ENCODE measurements around the gene DSTN.
A peak's percentile ranks its signal among the peaks of the same experiment; 100 is the strongest.

The DSTN gene

DNA sequence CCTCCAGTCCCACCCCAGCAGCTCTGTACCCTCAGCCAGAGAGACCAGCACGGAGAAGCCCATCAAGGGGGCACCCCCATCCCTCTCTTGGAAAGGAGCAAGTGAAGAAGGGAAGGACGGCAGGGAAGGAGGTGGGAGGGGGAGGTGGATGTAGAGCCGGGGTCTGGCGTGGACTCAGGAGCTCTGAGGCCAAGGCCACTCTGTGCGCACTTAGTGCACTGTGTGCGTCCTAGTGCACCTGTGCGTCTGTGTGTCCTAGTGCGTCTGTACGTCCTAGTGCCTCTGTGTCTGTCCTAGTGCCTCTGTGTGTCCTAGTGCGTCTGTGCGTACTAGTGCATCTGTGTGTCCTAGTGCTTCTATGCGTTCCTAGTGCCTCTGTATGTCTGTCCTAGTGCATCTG is 54.2 kb downstream of the DSTN start:
- no peak for DNase-seq (ENCODE audit: low spot score)

DNA sequence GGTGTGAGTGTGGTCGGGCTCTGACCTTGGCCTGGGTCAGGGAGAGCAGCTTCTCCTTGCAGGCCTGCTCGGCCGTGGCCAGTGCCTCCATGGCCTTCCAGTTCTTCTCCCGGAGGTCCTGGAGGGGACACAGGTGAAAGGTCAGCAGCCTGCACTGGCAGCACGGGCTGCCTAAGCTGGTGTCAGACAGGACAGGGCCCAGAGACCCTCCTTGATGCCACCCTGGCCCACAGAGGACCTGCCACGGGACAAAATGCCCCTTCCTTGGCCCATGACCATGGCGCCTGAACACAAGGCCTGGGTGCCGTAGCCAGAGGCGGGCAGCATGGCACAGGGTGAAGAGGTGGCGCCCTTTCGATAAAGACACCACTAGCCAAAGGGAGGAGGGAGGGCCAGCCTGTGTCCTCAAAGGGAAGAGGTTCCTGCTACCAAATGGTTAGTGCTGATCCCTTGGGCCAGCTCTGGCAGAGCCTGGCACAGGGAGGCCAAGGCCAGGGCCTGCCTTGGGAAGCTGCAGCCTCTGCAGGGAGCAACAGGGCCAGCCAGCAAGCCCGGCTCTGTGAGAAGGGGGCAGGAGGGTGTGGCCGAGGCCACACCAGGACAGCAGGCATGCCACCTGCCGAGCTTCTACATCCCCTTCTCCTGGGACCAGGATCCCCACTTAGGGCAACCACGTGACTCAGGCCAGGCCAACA is 54.8 kb downstream of the DSTN start:
- DNase-seq (ENCODE audit: low spot score): no peak

DNA sequence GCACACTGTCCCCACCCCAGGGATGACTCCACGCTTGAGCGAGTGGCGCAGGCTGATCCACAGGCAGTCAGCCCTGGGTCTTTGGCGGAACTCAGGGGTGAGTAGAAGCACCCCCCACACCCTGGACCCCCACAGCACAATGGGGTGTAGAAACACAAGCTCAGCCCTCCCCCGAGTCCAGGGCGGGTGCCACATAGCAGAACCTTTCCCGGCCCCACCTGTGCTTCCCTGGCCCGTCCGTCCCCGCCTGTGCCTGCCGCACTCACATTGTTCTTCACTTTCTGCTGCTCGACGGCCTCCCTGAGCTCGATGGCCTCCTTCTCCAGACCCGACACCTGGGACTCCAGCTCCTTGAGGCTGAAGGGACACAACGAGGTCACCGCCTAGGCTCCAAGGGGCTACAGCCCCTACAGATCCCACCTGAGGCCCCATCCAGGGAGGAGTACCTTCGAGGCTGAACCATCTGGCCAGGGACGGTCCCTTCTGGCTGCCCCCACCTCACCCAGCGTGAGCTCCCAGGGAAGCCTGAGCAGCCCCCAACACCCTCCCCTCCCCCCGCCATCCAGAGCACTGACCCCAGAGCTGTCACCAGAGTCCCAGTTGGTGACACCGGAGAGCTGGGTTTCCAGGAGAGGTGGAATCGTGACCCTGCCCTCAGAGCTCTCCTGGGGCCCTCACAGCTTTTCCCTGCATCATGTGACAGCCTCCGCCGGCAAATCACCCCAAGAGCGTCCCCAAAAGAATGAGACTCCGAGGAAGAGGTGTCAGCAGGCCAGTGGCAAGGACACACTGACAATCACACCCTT is 55.6 kb downstream of the DSTN start:
- DNase-seq (ENCODE audit: low spot score): no peak

DNA sequence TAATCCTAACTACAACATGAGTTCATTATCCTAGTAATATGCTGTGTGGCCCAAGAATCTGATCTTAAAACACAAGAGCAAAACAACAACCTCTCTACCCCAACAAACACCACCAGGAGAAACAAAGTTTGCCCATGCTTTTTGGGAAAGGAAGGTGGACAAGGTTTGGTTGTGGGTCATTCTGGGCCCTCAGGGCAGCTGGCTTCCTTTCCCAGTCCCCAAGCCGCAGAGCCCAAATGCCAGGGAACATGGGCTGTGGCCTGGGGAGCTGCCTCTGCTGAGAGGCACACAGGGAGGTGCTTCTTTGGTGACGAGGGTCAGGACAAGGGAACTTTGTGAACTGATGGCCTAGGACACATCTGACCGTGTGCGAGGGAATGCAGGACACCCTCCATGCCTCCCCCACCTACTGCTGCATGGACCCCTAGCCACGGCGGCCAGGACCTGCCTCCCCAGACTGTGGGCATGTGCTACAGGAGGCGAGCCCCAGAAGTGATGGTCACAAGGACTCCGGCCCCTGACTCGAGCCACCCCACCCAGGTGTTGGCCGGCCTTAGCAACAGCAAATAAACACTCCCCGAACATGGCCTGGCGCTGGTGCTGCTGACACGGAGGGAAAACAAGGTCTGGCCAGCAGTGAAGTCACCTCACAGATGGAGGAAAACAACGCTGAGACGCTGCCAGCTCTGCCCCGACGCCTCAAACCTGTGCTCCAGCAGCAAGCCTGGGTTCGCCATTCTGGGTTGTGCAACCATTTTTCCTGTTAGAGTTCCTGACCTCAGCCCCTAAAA is 56.5 kb downstream of the DSTN start:
- DNase-seq (ENCODE audit: low spot score): no peak

DNA sequence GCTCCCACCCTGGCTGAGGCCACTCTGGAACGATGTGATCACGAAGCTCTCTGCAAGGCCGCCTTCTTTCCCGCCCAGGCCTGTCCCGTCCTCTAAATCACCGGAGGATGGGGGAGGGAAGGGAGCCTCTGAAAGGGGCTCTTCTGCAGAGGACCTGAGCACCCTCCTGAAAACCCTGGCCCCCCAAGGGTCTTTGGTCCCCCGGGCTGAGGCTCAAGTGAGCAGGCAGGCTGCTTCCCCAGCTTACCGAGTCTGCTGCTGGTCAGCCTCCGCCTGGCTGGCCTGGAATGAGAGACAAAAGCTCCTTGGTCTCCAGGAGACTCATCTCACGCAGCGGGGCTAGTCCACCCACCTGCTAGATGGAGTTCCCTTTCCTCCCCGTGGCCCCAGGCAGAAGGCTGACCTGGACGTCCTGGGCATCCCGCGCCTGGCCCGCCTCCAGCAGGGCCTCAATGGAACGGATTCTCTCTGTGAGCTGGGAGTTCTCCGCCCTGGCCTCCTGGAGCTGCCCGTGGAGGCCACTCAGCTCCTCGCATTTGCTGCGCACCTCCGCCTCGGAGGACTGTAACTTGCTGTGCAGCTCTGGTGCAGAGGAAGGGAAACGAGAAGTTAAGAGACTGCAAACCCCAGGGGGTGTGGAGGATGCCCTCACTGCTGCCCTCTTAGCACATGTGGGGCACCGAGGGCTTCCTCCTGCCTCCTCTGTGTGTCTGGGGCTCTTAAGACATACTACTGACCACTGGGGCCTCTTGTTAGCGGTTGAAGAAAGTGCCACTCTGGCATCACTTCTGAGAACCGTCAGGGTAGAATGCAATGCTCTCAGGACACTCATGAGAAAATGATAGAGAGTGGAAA is 57.5 kb downstream of the DSTN start:
- DNase-seq (ENCODE audit: low spot score): no peak

DNA sequence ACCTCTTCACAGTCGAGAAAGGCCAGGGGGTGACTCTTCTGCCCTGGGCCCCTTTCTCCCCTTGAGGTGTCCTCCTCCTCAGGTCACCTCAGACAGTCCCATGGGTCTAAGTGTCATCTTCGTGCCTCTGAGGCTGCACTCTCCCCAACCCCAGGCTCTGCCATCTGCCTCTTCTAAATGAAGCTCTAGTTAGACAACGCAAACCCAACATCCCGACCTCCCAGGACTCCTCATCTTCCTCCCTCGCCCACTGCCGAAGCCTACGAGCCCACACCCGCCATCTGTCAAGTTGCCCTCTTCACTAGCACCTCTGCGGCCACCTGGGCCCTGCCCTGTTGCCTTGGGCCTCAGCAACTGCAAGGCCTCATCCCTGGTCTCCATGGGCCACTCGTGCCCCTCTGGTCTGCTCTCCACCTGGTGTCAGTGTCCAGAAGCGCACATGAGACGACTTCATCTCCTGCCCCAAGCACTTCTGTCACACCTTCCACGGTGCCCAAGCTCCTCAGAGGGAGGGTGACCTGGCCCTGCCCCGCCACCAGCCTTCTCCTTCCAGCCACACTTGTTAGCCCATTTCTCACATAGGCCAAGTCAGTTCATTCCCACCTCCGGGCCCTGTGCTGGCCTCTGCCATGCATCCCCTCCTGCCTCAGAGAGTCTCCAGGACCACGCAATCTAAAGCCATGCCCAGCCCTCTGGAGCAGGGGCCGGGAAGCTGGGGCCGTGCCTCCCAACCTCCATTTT is 58.4 kb downstream of the DSTN start:
- no peak for DNase-seq (ENCODE audit: low spot score)

DNA sequence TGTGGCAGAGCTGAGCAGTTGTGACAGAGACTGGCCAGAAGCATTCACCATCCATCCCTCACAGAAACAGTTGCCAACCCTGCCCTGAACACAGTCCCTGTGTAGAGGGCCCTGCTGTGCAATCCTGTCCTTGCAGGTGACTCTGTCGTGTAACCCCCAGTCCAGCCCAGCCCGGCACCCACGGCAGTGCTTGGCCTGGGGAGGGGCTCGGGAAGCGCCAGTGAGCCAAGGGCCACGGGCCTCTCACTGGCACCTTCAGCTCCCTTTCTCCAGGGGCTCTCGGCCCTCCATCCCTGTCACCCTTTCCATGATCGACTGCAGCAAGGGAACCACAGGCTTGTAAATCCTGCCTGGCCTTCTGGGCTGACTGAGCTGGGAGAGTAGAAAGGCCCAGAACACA is 59.1 kb downstream of the DSTN start:
- DNase-seq (ENCODE audit: low spot score): no peak

DNA sequence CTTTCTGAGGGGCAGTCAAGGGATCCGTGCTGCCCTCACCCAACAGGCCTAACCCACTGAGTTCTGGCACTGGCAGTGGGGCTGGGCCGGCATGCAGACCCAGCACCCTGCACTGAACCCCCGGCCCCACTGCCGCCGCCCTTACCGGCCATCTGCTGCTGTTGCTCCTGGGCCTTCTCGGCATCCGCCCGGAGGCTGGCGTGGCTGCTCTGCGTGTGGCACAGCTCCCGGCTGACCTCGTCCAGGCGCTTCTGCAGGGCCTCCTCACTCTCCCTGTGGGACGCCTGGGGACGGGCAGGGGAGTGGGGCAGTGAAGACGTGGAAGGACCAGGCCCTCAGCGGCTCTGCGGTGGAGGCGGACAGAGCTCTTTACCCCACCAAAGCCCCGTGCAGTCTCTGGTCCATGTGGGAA is 59.8 kb downstream of the DSTN start:
- DNase-seq (ENCODE audit: low spot score): no peak

DNA sequence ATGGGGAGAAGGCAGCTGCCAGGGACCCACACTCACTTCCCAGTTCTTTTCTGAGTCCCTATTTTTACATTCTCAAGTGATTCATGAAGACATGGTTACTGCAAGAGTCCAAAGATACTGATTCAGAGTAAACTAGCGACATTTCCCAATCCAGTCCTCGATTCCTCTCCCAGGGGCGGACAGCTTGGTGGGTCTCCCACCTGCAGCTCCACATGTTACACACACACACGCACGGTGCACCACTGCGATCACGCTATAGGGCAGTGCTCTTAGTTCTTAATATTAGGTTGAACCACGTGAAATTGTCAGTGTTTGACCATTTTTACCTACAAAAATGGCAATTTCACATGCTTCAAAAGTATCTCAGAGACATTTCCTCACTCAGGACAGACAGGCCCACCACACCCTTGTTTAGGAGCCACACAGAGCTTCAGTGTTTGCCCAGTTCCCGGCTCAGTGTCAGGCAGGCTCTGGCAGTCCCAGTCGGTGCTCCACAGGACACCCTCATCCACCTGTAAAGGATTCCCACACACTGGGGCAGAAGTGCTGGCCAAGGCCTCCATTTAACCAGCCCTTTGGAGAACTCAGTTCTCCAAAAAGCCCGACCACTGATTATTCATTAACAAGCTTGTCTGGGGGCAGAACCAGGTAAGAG is 60.4 kb downstream of the DSTN start:
- DNase-seq (ENCODE audit: low spot score): no peak

DNA sequence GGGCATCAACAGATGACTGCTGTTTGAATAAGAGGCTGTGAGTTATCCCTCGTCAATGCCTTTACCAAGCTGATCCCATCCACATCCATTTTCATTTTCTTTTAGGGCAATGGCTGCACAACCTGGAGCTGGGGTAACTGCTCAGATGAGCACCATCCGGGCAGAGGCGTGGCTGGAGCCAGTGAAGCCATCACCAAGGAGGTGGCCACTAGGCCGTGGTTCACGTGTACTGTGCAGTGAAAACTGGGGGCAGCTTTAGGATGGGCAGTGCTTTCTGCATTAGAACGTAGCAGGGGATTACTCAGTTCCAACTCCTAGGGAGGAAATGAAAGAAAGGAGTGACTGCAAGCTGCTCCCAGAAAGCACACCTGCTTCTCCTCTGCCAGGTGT is 60.9 kb downstream of the DSTN start:
- DNase-seq (ENCODE audit: low spot score): no peak

DNA sequence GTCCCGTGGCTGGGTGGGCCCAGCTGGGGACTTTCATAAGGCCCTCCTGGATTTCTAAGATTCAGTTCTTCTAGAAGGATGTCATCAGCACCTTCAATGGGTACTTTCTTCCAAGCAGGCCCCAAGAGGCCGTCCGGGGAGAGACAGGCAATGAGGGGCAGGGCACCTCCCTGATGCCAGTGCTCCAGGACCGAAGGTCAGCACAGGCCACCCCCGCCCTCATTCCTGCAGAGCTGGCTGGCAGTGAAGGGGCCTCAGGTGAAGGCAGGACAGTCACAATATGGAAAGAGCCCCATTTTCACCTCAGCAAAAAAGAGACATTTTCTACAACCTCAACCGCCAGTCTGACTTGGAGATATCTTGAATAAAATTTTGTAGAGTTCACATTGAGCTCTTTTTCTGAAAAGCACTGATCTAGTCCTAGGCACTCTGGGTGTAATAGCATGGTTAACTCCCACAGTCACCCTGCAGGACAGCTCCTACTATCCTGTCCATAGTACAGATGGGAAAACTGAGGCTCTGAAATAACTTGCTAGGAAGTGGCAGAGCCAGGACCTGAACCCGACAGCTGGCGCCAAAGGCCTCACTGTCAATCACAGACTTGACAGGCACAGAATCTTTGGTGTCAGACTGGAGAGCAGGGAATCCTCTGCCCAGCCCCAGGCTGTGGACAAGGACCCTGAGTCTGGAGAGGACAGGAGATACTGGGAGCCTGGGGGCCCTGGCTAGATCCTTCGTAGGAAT is 61.9 kb downstream of the DSTN start:
- no peak for DNase-seq (ENCODE audit: low spot score)

DNA sequence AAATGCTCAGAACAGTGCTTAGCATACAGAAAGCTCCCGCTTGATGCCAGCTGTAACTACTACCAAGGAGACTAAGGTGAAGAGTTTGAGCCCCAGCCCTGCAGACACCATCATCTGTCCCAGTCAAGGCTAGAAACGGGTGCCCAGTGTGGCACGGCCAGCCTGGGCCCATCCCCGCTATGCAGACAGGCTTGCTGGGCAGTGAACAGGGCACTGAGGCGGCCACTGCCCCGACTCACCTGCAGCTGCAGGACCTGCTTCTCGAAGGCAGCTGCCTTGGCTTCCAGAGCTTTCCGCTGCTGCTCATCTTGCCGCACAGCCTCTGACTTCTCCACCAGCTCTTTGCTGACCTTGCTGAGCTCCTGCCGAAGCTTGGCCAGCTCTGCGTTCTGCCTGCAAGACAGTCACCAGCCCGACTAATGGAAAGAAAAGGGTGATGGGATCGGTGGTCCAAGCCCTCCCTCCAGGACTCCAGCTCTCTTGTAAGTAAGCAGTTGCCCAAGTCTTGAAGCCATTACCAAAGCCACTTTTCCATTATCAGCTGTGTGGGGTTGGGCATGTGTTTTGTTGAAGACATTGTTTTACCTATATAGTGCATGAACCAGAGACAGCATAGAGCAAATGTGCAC is 63.5 kb downstream of the DSTN start:
- no peak for DNase-seq (ENCODE audit: low spot score)

DNA sequence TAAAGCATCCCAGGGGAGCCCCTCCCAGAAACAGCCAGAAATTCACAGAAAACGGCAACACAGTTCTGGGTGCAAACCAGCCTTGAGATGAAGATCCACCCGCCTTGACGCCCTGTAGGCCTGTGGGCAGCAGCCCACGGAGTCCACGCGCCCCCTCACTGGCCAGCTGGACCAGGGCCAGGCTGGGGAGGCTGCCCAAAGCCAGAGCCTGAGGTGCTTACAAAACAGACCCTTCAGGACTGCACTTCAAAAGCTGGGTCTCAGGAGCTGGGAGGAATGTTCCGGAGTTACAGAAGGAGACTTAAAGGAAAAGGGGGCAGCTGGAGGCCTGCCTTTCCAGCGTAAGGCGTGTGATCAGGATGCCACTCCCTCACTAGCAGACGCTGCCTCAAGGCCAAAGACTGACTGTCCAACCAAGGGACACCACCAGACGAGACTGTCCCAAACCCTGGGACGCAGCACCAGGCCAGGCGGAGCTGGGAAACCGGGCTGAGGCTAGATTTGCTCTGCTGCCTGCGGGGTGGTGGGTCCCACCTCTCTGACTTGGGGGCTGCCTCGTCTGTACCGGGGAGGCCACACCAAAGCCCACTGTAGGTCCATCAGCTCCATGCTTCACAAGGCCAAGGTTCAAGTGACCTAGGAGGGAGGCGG is 64.1 kb downstream of the DSTN start:
- DNase-seq (ENCODE audit: low spot score): no peak

DNA sequence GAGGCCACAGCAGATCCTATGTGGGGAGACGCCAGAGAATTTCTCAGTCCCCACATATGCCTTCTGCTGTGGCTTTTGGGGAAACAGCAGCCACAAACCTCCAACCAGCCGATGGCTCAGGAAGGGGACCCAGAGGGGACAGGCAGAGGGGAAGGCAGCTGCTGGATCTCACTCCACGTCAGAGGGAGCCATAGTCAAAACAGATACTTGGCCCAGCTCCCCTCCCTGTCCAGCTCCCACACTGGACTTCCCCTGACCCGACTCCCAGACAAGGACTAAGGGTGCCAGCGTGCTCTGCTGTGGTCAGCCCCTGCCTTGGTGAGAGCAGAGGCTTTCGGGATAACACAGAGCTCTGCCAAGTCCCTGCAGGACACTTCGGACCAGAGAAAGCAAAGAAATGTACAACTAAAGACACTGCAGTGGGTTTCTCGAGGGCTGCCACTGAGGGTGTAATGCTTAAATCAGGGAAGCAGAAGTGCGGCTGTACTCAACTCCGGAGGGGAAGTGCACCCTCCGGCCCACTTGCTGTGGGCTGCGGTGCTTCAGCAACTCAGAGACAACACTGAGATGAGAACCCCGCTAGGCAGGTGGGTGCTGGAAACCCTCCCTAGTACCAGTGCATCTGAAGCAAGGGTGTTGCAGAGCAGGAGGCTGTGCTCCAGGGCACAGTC is 64.9 kb downstream of the DSTN start:
- DNase-seq (ENCODE audit: low spot score): no peak

DNA sequence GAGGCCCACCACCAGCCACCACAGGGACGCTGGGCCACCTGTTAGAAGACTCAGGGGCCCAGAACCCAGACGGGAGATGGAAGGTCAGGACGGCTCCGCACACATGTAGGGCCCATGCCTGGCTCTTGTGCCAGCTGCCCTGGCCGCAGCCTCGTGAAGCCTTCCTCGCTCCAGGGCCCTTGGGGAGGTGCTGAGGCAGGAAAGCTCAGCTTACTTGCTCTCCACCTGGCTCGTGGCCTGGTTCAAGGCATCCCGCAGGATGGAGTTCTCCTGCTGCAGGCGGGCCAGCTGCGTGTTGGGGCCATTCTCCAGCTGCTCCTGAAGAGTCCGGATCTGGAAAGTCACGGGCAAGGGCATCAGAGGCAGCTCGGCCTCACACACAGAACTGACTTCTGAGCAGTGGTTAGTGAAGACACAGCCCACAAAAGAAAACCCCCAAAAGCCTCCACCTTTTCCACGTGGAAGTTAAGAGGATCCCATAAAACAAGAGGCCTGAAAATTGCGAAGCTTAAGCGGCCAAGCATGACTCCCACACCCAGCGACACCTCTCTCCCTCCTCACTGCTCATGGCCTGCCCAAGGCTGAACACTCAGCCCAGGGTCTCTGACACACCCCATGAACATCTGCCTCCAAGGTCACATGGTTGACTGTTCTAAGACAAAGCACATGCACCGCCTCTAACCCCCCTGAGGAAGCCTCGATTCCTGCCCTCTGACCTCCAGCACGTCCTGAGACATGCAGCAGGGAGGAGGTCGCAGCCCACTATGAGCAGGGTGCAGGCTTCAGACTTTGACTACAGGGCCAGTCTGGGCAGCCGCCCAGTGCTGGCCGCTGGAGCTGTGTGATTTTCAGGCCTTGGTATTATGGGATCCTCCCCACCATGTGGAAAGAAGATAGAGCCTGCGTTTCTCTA is 65.7 kb downstream of the DSTN start:
- DNase-seq (ENCODE audit: low spot score): no peak

DNA sequence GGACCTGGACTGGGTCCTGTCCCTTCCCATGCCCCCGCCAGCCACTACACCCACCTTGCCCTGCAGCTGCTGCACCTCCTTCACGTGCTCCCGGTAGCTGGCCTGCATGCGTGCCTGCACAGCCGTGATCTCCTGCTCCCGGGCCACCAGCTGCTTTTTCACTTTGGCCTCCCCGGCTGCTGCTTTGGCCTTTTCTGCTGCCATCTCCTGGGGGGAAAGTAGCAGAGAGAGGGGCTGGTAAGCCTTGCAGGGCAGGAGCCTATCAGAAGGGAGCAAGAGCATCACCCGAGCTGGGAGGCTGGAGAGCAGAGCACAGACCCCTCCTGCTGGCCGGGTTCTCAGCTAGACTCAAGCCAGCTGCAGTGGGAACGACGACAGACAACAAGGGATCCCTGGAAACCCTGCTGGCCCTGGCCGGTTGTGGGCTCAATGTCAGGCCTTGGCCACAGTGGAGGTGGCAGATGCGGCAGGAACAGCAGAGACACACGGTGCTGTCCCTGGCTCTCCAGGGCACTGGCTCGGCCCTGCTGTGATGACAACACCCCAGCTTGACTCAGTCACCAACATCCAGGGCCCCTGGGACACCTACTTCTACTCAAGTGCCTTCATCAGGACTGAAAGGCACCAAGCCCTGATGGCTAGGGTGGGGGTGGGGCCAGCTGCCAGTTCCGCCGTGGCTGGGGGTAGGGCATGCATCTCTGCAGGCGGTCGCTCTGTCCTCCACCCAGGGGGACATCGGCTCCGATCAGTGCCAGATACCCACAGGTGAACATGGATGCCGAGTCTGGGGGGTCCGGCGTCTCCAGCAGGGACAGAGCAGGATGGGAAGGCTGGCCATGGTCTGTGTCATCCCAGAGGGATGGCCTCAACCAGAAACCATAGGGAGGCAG is 66.9 kb downstream of the DSTN start:
- DNase-seq (ENCODE audit: low spot score): peak; percentile 85
